SK-N-MC (cell line): ENCODE results near the gene ZNF593.

Experiments used
- EZH2 ChIP-seq: fragments of 200-600 bp; sonication (generic); IDR thresholded peaks from one replicate; pipeline ENCODE4 v1.6.1; 2017; ENCODE audit warnings: antibody characterized with exemption
- FOXP2 ChIP-seq: optimal IDR thresholded peaks from 2 replicates; pipeline ENCODE3; 2011; ENCODE audit warnings: mild to moderate bottlenecking, moderate library complexity; ENCODE audit not compliant: insufficient read depth; ENCODE audit errors: extremely low read length, control extremely low read depth
- POLR2AphosphoS5 ChIP-seq: IDR thresholded peaks from 2 replicates; pipeline ENCODE4 v1.6.1; 2012; ENCODE audit warnings: mild to moderate bottlenecking, low read depth, low read length, borderline replicate concordance

DNA sequence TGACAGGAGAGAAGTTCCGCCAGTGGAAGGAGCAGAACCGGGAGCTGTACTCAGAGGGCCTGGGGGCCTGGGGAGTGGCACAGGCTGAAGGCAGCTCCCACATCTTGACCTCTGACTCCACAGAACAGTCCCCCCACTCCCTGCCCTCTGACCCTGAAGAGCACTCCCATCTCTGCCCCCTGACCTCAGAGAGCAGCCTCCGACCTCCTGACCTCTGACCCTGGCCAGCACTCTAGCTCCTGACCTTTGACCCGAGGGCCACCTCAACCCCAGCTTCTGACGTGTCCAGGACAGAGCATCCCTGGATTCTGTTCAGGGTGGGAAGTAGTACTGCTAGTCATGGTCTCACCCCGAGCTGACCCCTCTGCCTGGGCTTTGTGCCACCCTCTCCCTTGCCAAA lies 19.6 kb downstream of the ZNF593 start:
- TF ChIP-seq EZH2 (no peak), POLR2AphosphoS5 (no peak), FOXP2 (no peak)
